ENCODE data around the gene ARSB.
A peak's percentile ranks its signal among the peaks of the same experiment; 100 is the strongest.
"Not testable (repeated sequence)": the region's sequence is repeated elsewhere in the genome, so short reads cannot be mapped to it uniquely, and the experiment has no call there.

Gene ARSB

DNA sequence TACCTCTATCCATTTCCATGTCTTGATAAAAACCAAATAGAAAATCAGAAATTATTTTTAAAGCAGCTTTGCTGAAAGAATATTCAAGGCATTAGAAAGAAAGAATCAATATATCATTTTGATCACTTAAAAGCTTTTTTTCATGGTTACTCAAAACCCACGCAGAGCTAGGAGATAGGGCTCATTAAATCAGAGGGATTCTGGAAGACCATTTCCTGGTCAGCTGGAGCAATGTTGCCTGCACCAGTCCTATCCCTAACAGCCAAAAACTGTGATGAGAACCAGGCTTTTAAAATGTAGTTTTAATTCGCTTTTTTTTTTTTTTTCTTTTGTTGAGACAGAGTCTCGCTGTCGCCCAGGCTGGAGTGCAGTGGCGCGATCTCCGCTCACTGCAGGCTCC is 72.3 kb downstream of the ARSB start:
- TF ChIP-seq, protein P1, sequence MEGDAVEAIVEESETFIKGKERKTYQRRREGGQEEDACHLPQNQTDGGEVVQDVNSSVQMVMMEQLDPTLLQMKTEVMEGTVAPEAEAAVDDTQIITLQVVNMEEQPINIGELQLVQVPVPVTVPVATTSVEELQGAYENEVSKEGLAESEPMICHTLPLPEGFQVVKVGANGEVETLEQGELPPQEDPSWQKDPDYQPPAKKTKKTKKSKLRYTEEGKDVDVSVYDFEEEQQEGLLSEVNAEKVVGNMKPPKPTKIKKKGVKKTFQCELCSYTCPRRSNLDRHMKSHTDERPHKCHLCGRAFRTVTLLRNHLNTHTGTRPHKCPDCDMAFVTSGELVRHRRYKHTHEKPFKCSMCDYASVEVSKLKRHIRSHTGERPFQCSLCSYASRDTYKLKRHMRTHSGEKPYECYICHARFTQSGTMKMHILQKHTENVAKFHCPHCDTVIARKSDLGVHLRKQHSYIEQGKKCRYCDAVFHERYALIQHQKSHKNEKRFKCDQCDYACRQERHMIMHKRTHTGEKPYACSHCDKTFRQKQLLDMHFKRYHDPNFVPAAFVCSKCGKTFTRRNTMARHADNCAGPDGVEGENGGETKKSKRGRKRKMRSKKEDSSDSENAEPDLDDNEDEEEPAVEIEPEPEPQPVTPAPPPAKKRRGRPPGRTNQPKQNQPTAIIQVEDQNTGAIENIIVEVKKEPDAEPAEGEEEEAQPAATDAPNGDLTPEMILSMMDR (IDR thresholded peaks at IDR 0.05; ENCODE audit: low read depth, low read length), result no peak

DNA sequence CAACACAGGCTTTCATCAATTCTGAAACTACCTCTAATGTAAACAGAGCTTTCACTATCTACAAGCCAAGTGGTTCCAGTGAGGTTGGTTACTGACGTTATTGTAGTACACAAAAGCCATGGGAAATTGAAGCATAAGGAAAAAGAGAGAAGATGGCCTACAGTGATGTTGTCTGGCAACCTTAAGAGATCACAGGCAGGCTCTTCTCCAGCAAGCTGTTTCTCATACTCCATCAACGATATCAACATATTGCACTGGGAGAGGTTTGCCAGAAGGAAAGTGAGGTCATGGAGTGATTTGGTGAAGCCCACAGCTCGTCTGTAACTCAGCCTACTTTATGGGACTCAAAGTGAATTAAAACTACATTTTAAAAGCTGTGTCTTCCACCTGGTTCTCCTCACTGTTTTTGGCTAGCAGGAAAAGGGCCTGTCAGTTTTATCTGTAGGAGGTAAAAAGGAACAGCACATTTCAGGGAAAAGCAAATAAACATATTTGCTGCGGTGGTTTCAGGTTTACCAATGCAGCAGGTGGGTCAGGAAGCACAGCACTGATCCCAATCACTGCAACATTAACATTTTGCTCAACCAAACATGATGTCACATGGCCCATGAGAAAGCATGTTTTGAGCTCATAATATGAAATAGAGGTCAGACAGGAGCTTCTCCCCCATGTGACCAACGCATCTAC is 72.9 kb downstream of the ARSB start:
- Histone ChIP-seq H3K36me3 (no peaks in the 10 kb centered on the region), H3K27ac (no peak overlapping the region), H3K9me3 (ENCODE audit: severe bottlenecking) (no peaks in the 10 kb centered on the region), H3K4me3 (ENCODE audit: low read depth, low read length) (no peak overlapping the region), H3K27me3 (ENCODE audit: insufficient read depth, low read depth, severe bottlenecking) (no peaks in the 10 kb centered on the region)
- TF ChIP-seq, protein P1 (IDR thresholded peaks at IDR 0.05; ENCODE audit: low read depth, low read length), result no peak
- no peak for DNase-seq

More for the DNA sequence above, 72.3 kb downstream of the ARSB start:
- no peak overlapping the region for H3K27ac ChIP-seq
- no peak overlapping the region for H3K4me3 ChIP-seq (ENCODE audit: low read depth, low read length)
- no peaks in the 10 kb centered on the region for H3K9me3 ChIP-seq (ENCODE audit: severe bottlenecking)
- no peak for DNase-seq
- H3K27me3 ChIP-seq (ENCODE audit: insufficient read depth, low read depth, severe bottlenecking), result no peaks in the 10 kb centered on the region
- H3K36me3 ChIP-seq, result no peaks in the 10 kb centered on the region

DNA sequence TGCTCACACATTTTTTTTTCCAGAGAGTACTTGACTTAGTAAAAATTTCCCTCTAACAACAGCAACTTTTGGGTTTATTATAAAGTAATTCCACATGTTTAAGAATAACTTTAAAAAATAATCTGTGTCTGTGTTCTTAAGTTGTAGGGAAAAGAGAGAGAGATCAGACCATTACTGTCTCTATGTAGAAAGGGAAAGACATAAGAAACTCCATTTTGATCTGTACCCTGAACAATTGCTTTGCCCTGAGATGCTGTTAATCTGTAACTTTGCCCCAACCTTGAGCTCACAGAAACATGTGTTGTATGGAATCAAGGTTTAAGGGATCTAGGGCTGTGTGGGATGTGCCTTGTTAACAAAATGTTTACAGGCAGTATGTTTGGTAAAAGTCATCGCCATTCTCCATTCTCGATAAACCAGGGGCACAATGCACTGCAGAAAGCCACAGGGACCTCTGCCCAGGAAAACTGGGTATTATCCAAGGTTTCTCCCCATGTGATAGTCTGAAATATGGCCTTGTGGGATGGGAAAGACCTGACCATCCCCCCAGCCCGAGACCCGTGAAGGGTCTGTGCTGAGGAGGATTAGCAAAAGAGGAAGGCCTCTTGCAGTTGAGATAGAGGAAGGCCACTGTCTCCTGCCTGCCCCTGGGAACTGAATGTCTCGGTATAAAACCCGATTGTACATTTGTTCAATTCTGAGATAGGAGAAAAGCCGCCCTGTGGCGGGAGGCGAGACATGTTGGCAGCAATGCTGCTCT is 75.7 kb downstream of the ARSB start:
- H3K4me3 ChIP-seq (ENCODE audit: low read depth, low read length); H3K27me3 ChIP-seq (ENCODE audit: insufficient read depth, low read depth, severe bottlenecking); H3K36me3 ChIP-seq; DNase-seq; H3K9me3 ChIP-seq (ENCODE audit: severe bottlenecking); H3K27ac ChIP-seq: not testable (repeated sequence)

DNA sequence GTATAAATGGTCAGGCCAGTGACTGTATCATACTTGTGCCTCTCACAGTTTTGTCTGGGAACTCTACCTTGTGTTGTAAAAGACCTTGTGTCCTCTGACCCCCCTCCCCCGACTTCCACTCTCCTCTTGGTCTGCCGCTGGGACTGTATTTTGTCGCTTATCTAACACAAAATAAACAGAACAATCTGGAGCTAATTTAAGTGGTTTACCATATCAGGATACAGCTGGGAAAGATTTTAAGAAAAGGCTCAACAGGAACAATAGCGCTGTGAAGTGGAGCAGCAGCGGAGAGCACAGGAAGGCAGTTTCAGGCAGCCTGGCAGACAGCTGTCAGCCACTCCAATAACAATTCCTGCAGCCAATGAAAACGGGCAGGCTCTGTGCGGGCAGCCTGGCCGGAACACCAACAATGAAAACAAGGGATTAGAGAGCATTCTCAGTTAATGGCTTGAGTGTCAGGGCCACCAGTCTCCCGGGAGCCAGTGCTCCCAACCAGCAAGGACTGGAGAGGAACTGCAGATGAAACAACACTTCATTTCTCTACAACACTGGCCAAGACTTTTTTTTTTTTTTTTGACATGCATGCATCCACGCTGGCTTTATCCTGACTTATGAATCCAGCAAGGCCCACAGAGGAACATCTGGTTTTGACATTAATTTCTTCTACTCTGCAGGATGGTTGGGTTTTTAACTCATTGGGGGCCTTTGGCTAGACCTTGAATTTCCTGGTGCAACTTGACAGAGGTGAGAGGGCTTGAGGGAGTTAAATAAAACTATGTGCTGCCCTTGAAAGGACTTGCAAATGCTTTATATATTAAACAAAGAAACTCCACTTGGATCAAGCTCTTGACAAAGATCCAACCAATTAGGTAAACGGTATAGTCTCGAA is 76.7 kb downstream of the ARSB start:
- H3K27ac ChIP-seq, result peak overlapping the region; percentile 60
- DNase-seq, result peak; percentile 80
- no peaks in the 10 kb centered on the region for H3K36me3 ChIP-seq
- TF ChIP-seq, protein P1 (IDR thresholded peaks at IDR 0.05; ENCODE audit: low read depth, low read length), result no peak
- H3K4me3 ChIP-seq (ENCODE audit: low read depth, low read length), result peak overlapping the region; percentile 18
- H3K9me3 ChIP-seq (ENCODE audit: severe bottlenecking), result no peaks in the 10 kb centered on the region
- no peaks in the 10 kb centered on the region for H3K27me3 ChIP-seq (ENCODE audit: insufficient read depth, low read depth, severe bottlenecking)

DNA sequence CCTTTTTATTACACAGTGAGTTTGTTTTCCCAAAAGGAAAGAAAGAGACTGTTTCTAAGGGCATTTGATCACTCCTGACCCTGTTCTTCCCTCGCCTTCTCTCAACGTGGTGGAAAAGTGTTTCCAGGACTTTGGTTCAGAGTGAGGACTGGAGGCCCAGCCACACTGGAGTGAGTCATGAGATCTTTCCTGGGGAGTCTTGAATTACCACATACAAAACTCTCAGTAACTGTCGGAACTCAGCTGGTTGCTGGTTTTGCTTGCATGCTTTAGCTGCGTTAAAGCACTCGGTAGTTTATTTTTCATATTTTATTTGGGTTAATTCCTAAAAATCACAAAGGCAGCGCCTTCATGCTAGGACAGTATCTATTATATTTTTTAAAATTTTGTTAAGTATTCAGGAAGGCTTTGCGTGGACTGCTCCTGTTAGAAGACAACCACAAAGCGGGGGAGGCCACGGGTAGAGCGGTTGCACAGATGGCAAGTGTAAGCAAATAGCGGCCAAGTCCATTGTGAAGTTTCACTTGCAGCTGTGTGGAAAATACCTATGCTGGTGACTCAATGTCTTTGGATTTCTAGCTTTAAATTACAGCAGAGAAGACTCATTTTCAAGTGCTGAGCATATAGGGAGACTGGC is 77.7 kb downstream of the ARSB start:
- no peak overlapping the region for H3K4me3 ChIP-seq (ENCODE audit: low read depth, low read length)

More for the DNA sequence above, 77.7 kb downstream of the ARSB start:
- Histone ChIP-seq H3K27me3 (ENCODE audit: insufficient read depth, low read depth, severe bottlenecking) (no peaks in the 10 kb centered on the region), H3K9me3 (ENCODE audit: severe bottlenecking) (no peaks in the 10 kb centered on the region), H3K36me3 (no peaks in the 10 kb centered on the region), H3K27ac (no peak overlapping the region)
- TF ChIP-seq, protein P1 (IDR thresholded peaks at IDR 0.05; ENCODE audit: low read depth, low read length), result no peak
- DNase-seq, result no peak

All from WERI-Rb-1 (cell line).